Loucy (cell line): ENCODE data around the gene ATG10.

Source experiments
- EZH2phosphoT487 ChIP-seq: fragments of 200-600 bp; IDR thresholded peaks from 2 replicates; pipeline ENCODE4 v1.6.1; 2018; ENCODE audit warnings: antibody characterized with exemption, mild to moderate bottlenecking, moderate library complexity, borderline replicate concordance
- TF ChIP-seq, protein P1 (sequence below): fragments of 200-600 bp; sonication (generic); conservative IDR thresholded peaks from 2 replicates; pipeline ENCODE4 v1.5.1; 2014; ENCODE audit warnings: mild to moderate bottlenecking, antibody characterized with exemption, low read length

DNA sequence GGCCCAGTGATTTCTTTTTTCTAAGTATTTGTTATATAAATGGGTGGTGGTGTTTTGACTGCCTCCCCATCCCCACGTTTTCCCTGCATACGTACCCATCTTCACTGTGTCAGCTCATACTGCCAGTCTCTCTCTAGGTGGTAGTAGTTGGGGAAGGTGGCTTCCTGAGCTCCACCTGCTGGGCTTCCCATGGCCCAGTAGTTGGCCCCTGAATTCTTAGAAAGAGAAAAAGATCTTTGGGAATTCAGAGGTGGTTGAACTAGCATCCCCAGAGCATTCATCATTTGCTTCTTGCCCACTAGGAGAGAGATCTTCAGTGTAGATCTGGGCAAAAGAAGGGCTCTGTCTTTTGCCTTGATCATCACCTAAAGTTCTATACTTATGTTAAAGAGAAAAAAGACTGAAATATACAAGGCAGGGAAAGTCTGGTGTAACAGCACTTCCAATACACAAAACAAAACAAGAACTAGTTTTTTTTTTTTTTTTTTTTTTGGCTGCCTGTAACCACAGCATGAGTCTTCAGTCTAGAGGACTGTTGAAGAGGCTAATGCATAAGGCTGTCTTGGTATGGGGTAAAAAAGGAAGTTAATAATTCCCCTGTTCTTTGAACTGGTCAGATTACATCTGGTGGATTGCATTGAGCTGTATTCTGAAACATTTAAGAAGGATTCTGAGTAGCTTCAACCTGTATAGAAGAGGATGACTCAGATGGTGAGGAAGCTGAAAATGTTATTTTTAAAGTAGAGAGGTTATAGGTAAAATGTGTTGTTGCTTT lies 128.7 kb downstream of the ATG10 start:
- TF ChIP-seq, protein P1, sequence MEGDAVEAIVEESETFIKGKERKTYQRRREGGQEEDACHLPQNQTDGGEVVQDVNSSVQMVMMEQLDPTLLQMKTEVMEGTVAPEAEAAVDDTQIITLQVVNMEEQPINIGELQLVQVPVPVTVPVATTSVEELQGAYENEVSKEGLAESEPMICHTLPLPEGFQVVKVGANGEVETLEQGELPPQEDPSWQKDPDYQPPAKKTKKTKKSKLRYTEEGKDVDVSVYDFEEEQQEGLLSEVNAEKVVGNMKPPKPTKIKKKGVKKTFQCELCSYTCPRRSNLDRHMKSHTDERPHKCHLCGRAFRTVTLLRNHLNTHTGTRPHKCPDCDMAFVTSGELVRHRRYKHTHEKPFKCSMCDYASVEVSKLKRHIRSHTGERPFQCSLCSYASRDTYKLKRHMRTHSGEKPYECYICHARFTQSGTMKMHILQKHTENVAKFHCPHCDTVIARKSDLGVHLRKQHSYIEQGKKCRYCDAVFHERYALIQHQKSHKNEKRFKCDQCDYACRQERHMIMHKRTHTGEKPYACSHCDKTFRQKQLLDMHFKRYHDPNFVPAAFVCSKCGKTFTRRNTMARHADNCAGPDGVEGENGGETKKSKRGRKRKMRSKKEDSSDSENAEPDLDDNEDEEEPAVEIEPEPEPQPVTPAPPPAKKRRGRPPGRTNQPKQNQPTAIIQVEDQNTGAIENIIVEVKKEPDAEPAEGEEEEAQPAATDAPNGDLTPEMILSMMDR = no peak
- no peak for TF ChIP-seq EZH2phosphoT487
